HG03432 (cell line): ENCODE results near the gene TPP2.

Source experiments
- ATAC-seq: cut with Tn5 transposase; IDR thresholded peaks from one replicate; pipeline ENCODE4 v1.9.1; 2021; ENCODE audit warnings: mild to moderate bottlenecking, moderate library complexity; ENCODE audit not compliant: unreplicated experiment

TPP2 gene

DNA sequence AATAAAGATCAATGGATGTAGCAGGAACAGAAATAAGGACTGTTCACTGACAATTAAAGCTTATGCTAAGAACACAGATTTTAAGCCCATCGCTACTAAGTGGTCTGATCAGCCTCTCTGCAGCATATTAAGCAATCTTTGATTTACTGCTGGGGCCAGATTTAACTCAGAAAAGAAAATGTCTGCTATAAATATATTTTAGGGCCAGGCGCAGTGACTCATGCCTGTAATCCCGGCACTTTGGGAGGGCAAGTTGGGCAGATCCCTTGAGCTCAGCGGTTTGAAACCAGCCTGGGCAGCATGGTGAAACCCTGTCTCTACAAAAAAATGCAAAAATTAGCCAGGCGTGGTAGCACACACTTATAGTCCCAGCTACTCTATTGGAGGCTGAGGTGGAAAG lies 55.1 kb downstream of the TPP2 start:
- no peak for ATAC-seq

GRCh38 chr13:102654756-102655155 lies 58.0 kb downstream of the TPP2 start:
- no peak for ATAC-seq

- no peak for ATAC-seq
Measured at GRCh38 chr13:102657630-102658029, 60.8 kb downstream of the TPP2 start.

DNA sequence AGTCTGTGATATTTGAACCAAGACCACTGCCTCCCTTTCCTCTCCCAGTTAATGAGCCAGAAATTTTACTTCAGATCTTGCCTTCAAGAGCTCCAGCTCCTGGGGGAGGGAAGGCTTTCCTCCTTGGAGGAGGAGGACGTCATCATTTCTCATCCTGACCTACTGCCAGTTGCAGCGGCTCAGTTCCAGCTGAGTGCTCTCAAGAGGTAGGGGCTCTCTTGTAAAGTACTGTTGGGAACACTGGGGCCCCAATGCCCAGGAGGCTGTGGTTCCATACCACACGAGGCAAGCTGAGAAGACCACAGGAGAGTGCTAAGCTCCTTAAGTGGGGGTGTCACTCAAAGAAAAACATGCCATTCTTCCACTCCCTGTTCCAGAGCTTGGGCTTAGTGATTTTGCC lies 61.9 kb downstream of the TPP2 start:
- no peak for ATAC-seq

GRCh38 chr13:102659168-102659713 lies 62.5 kb downstream of the TPP2 start:
- ATAC-seq = no peak

GRCh38 chr13:102667023-102667422 lies 70.2 kb downstream of the TPP2 start:
- no peak for ATAC-seq

GRCh38 chr13:102667911-102668310 lies 71.1 kb downstream of the TPP2 start:
- no peak for ATAC-seq

GRCh38 chr13:102670130-102670529 lies 73.3 kb downstream of the TPP2 start:
- no peak for ATAC-seq

- no peak for ATAC-seq
Measured at GRCh38 chr13:102675115-102675514, 78.3 kb downstream of the TPP2 start.

- ATAC-seq = no peak
Measured at GRCh38 chr13:102677122-102677521, 80.3 kb downstream of the TPP2 start.

- ATAC-seq = no peak
Measured at GRCh38 chr13:102678339-102679107, 81.7 kb downstream of the TPP2 start.

- ATAC-seq = no peak
Measured at GRCh38 chr13:102679449-102680132, 82.8 kb downstream of the TPP2 start.

GRCh38 chr13:102680133-102680717 lies 83.4 kb downstream of the TPP2 start:
- ATAC-seq = no peak

GRCh38 chr13:102680842-102681740 lies 84.3 kb downstream of the TPP2 start:
- ATAC-seq = peak; percentile 52

GRCh38 chr13:102682211-102682610 lies 85.4 kb downstream of the TPP2 start:
- ATAC-seq = no peak

GRCh38 chr13:102682727-102683126 lies 85.9 kb downstream of the TPP2 start:
- no peak for ATAC-seq

DNA sequence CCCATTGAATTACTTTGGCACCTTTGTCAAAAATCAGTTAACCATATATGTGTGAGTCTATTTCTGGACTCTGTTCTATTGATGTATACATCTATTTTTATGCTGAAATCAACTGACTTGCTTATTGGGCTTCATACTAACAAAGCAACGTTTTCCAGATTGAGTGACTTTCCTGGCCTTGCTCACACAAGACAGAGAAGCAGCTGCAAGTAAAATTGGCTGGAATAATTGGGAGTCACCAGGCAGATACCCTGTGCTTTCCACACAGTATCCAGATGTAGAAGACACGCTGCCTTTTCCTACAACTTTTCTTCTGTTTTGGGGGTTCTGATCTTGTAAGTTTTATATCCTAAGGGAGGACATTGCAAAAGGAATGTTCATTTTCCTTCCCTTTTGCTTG lies 86.9 kb downstream of the TPP2 start:
- no peak for ATAC-seq

- ATAC-seq = no peak
Measured at GRCh38 chr13:102686024-102686423, 89.2 kb downstream of the TPP2 start.

DNA sequence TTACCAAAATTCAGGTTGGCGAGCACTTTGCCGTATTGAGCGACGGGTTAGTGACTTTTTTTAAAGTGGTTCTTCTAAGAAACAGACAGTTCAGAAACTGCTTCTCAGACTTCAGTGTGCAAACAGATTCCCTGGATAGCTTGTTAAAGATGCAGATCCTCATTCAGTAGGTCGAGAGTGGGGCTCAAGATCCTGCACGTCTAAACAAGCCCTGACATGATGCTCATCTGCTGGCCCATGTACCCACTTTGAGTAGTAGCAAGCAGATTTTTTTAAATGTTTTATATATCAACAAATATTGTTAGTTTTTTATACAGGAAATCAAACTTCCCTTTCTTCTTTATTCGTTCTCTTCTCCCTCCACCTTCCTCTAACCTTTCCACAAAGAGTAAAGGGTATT lies 90.7 kb downstream of the TPP2 start:
- no peak for ATAC-seq

GRCh38 chr13:102688306-102688973 lies 91.7 kb downstream of the TPP2 start:
- no peak for ATAC-seq
